HepG2 (cell line): Measurements from ENCODE around the gene DYTN.

Source experiments
- DNMT3B ChIP-seq: conservative IDR thresholded peaks from 2 replicates; pipeline ENCODE4 v1.6.1; 2016; ENCODE audit warnings: missing biosample characterization, control low read depth
- JARID2 ChIP-seq: sonication (generic); formaldehyde crosslinking; IDR thresholded peaks from 2 replicates; pipeline ENCODE4 v1.8.1; 2023; ENCODE audit warnings: missing genetic modification reagents, inconsistent platforms; ENCODE audit not compliant: insufficient replicate concordance
- POLR2AphosphoS5 ChIP-seq: IDR thresholded peaks from 2 replicates; pipeline ENCODE4 v1.6.1; 2012; ENCODE audit warnings: low read depth, low read length
- TCF12 ChIP-seq, 2 experiments: fragments of 450-650 bp in 1 of 2; sonication (generic) in 1 of 2; formaldehyde crosslinking in 1 of 2; IDR thresholded peaks; 2 replicates each; pipeline versions ENCODE4 v1.6.1 to v1.8.0; 2017 to 2022; ENCODE audit warnings: antibody characterized with exemption in 1 of 2, mild to moderate bottlenecking in 1 of 2, missing genetic modification reagents in 1 of 2, moderate library complexity in 1 of 2
- ZBTB33 ChIP-seq: sonication (generic); formaldehyde crosslinking; IDR thresholded peaks from 2 replicates; pipeline ENCODE4 v1.4.0; 2020; ENCODE audit warnings: missing genetic modification reagents
- TF ChIP-seq, protein P1 (sequence below): sonication (generic); formaldehyde crosslinking; IDR thresholded peaks from 2 replicates; pipeline ENCODE4 v1.4.0; 2020; ENCODE audit warnings: missing genetic modification reagents, borderline replicate concordance

GRCh38 chr2:206627632-206628031 lies 90.6 kb downstream of the DYTN start:
- TF ChIP-seq TCF12 (IDR thresholded peaks at IDR 0.05) (no peak), TCF12 (CRISPR knock-in tag; IDR thresholded peaks at IDR 0.05) (no peak), ZBTB33 (CRISPR knock-in tag) (no peak), POLR2AphosphoS5 (no peak), JARID2 (CRISPR knock-in tag) (no peak), DNMT3B (CRISPR knock-in tag) (no peak)
- TF ChIP-seq, protein P1, sequence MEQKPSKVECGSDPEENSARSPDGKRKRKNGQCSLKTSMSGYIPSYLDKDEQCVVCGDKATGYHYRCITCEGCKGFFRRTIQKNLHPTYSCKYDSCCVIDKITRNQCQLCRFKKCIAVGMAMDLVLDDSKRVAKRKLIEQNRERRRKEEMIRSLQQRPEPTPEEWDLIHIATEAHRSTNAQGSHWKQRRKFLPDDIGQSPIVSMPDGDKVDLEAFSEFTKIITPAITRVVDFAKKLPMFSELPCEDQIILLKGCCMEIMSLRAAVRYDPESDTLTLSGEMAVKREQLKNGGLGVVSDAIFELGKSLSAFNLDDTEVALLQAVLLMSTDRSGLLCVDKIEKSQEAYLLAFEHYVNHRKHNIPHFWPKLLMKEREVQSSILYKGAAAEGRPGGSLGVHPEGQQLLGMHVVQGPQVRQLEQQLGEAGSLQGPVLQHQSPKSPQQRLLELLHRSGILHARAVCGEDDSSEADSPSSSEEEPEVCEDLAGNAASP = no peak
